H1 (cell line): Measurements from ENCODE around the gene TCF7L2. TPM values are rescaled to one million over a fixed set of nuclear protein-coding genes. Genes with fewer than 3 reads are reported as not detected.

Experiments
- CTCF ChIA-PET: fragments of 300-600 bp; sonication (Branson Sonifier 250); formaldehyde crosslinking; loops from one replicate; lab custom pipeline; 2021; ENCODE audit not compliant: partially characterized antibody; lab: Charles Lee
- POLR2A ChIA-PET: fragments of 300-600 bp; sonication (Branson Sonifier 250); formaldehyde crosslinking; loops from one replicate; lab custom pipeline; 2021; ENCODE audit warnings: inconsistent platforms; ENCODE audit not compliant: partially characterized antibody; lab: Charles Lee
- DNase-seq, 2 experiments: peaks; one replicate each; pipeline versions ENCODE4 v3.0.0 to v3.0.0-alpha.2; 2010 to 2022; ENCODE audit warnings: low spot score in 2 of 2, low read depth in 1 of 2, mixed read lengths in 1 of 2
- FAIRE-seq: peaks from 2 replicates; lab custom pipeline; 2011; peaks lifted over from hg19 to GRCh38; lab: Jason Lieb, UNC
- H2AFZ ChIP-seq: 2 replicates; pipeline ENCODE4 v1.8.1; 2012; ENCODE audit warnings: low read length, inconsistent platforms
- H2AK5ac ChIP-seq: 2 replicates; pipeline ENCODE4 v1.6.1; 2013; ENCODE audit warnings: low read depth, low read length
- H2BK120ac ChIP-seq: replicated peaks from 2 replicates; pipeline ENCODE3; 2013; ENCODE audit warnings: low read depth, low read length, inconsistent platforms
- H2BK12ac ChIP-seq: 2 replicates; pipeline ENCODE4 v1.6.1; 2013; ENCODE audit warnings: low read depth, low read length
- H2BK15ac ChIP-seq: 2 replicates; pipeline ENCODE4 v1.6.1; 2013; ENCODE audit warnings: low read length
- H2BK20ac ChIP-seq: 2 replicates; pipeline ENCODE4 v1.6.1; 2013; ENCODE audit warnings: low read length
- H2BK5ac ChIP-seq: 2 replicates; pipeline ENCODE4 v1.6.1; 2013; ENCODE audit warnings: low read depth, low read length
- H3K14ac ChIP-seq: 2 replicates; pipeline ENCODE4 v1.6.1; 2013; ENCODE audit warnings: inconsistent platforms; ENCODE audit not compliant: insufficient read length
- H3K18ac ChIP-seq: 2 replicates; pipeline ENCODE4 v1.6.1; 2013; ENCODE audit warnings: low read length; ENCODE audit errors: extremely low read depth
- H3K23ac ChIP-seq: 2 replicates; pipeline ENCODE4 v1.6.1; 2013; ENCODE audit warnings: inconsistent platforms; ENCODE audit not compliant: insufficient read length
- H3K23me2 ChIP-seq: 2 replicates; pipeline ENCODE4 v1.6.1; 2013; ENCODE audit warnings: low read depth, low read length
- H3K27ac ChIP-seq: 2 replicates; pipeline ENCODE4 v1.6.1; 2011; ENCODE audit warnings: low read depth, low read length, inconsistent platforms
- H3K27me3 ChIP-seq, 4 experiments: replicated peaks in 1 of 4; 1 replicate in 1 of 4; 2 replicates in 3 of 4; pipeline versions ENCODE4 v1.6.1 to v1.8.1; 2011 to 2013; ENCODE audit warnings: low read length in 3 of 4, mild to moderate bottlenecking in 3 of 4, inconsistent platforms in 2 of 4, mixed read lengths in 2 of 4, moderate library complexity in 1 of 4; ENCODE audit not compliant: control insufficient read depth in 3 of 4, insufficient read depth in 3 of 4; ENCODE audit errors: extremely low read depth in 1 of 4
- H3K36me3 ChIP-seq, 4 experiments: 2 replicates each; pipeline versions ENCODE4 v1.6.1 to v1.8.1; 2011 to 2013; ENCODE audit warnings: mild to moderate bottlenecking in 4 of 4, low read length in 3 of 4, moderate library complexity in 2 of 4, control low read depth in 1 of 4, inconsistent platforms in 1 of 4; ENCODE audit not compliant: insufficient read depth in 4 of 4, control insufficient read depth in 2 of 4
- H3K4ac ChIP-seq: replicated peaks from 2 replicates; pipeline ENCODE3; 2013; ENCODE audit warnings: low read length, low read depth, mixed read lengths, inconsistent platforms; ENCODE audit not compliant: insufficient read length
- H3K4me1 ChIP-seq, 4 experiments: replicated peaks in 1 of 4; 1 replicate in 1 of 4; 2 replicates in 3 of 4; pipeline versions ENCODE4 v1.6.1 to v1.8.1; 2011 to 2013; ENCODE audit warnings: low read length in 3 of 4, inconsistent platforms in 2 of 4, mixed read lengths in 1 of 4; ENCODE audit not compliant: insufficient read depth in 4 of 4, control insufficient read depth in 3 of 4
- H3K4me2 ChIP-seq, 2 experiments: 2 replicates each; pipeline versions ENCODE4 v1.6.1 to v1.8.1; 2011 to 2013; ENCODE audit warnings: low read depth in 2 of 2, low read length in 2 of 2, control low read depth in 1 of 2, inconsistent platforms in 1 of 2, mild to moderate bottlenecking in 1 of 2; ENCODE audit not compliant: insufficient read depth in 1 of 2
- H3K4me3 ChIP-seq, 4 experiments: fragments of 200-600, 300-600 bp in 1 of 4; sonication (generic), shearing (Covaris generic), sonication (Bioruptor Twin) in 1 of 4; 2 replicates each; pipeline versions ENCODE4 v1.5.1 to v1.8.1; 2011 to 2016; ENCODE audit warnings: low read length in 4 of 4, low read depth in 3 of 4, control low read depth in 2 of 4, inconsistent platforms in 2 of 4, mild to moderate bottlenecking in 2 of 4, mixed read lengths in 1 of 4, moderate library complexity in 1 of 4; ENCODE audit not compliant: insufficient read depth in 2 of 4; ENCODE audit errors: extremely low read depth in 1 of 4
- H3K56ac ChIP-seq: replicated peaks from 2 replicates; pipeline ENCODE3; 2013; ENCODE audit warnings: low read depth, mild to moderate bottlenecking, mixed read lengths, low read length, inconsistent platforms; ENCODE audit not compliant: insufficient read length
- H3K79me1 ChIP-seq: 2 replicates; pipeline ENCODE4 v1.6.1; 2013; ENCODE audit warnings: low read depth, low read length, control low read depth
- H3K79me2 ChIP-seq, 2 experiments: 2 replicates each; pipeline versions ENCODE4 v1.6.1 to v1.8.1; 2012 to 2013; ENCODE audit warnings: low read length in 2 of 2, mild to moderate bottlenecking in 2 of 2, inconsistent platforms in 1 of 2; ENCODE audit not compliant: insufficient read depth in 2 of 2, control insufficient read depth in 1 of 2
- H3K9ac ChIP-seq, 4 experiments: replicated peaks in 1 of 4; 1 replicate in 1 of 4; 2 replicates in 3 of 4; pipeline versions ENCODE4 v1.6.1 to v1.8.1; 2011 to 2013; ENCODE audit warnings: low read depth in 3 of 4, low read length in 3 of 4, control low read depth in 2 of 4, mild to moderate bottlenecking in 2 of 4, moderate library complexity in 2 of 4, inconsistent platforms in 1 of 4; ENCODE audit errors: extremely low read depth in 1 of 4
- H3K9me3 ChIP-seq, 2 experiments: 2 replicates each; pipeline versions ENCODE4 v1.6.1 to v1.8.1; 2012 to 2013; ENCODE audit warnings: mild to moderate bottlenecking in 2 of 2, moderate library complexity in 2 of 2, control low read depth in 1 of 2, inconsistent platforms in 1 of 2, low read depth in 1 of 2, low read length in 1 of 2, mixed read lengths in 1 of 2; ENCODE audit not compliant: insufficient read depth in 2 of 2
- H4K20me1 ChIP-seq, 2 experiments: replicated peaks in 1 of 2; 2 replicates each; pipeline versions ENCODE3 to v1.8.1; 2011 to 2013; ENCODE audit warnings: inconsistent platforms in 2 of 2, low read length in 2 of 2, mild to moderate bottlenecking in 1 of 2; ENCODE audit not compliant: insufficient read depth in 2 of 2, control insufficient read depth in 1 of 2
- H4K5ac ChIP-seq: 2 replicates; pipeline ENCODE4 v1.6.1; 2013; ENCODE audit warnings: low read length, low read depth, mixed read lengths, inconsistent platforms; ENCODE audit not compliant: insufficient read length
- H4K8ac ChIP-seq: 2 replicates; pipeline ENCODE4 v1.8.0; 2013; ENCODE audit warnings: mild to moderate bottlenecking, moderate library complexity, low read length, inconsistent platforms; ENCODE audit not compliant: insufficient read depth; ENCODE audit errors: extremely low read depth
- H4K91ac ChIP-seq: replicated peaks from 2 replicates; pipeline ENCODE3; 2013; ENCODE audit warnings: low read length, mixed read lengths, inconsistent platforms; ENCODE audit not compliant: insufficient read length
- BACH1 ChIP-seq: IDR thresholded peaks from 2 replicates; pipeline ENCODE4 v1.6.1; 2012; ENCODE audit warnings: low read length, improper control_type of control experiment
- BCL11A ChIP-seq, 2 experiments: IDR thresholded peaks; one replicate each; pipeline ENCODE4 v1.6.1; 2011; ENCODE audit warnings: low read depth in 2 of 2, low read length in 2 of 2, mild to moderate bottlenecking in 2 of 2
- CHD1 ChIP-seq: IDR thresholded peaks from 2 replicates; pipeline ENCODE4 v1.6.1; 2012; ENCODE audit warnings: low read depth, low read length, improper control_type of control experiment
- EGR1 ChIP-seq: IDR thresholded peaks from 2 replicates; pipeline ENCODE4 v1.6.1; 2011; ENCODE audit warnings: low read depth, low read length, borderline replicate concordance
- JUN ChIP-seq: IDR thresholded peaks from 2 replicates; pipeline ENCODE4 v1.6.1; 2011; ENCODE audit warnings: low read depth, mild to moderate bottlenecking, improper control_type of control experiment, low read length
- KDM4A ChIP-seq: IDR thresholded peaks from one replicate; pipeline ENCODE4 v1.7.1; 2012; ENCODE audit warnings: low read depth, mild to moderate bottlenecking, moderate library complexity, low read length, inconsistent platforms; ENCODE audit not compliant: severe bottlenecking
- KDM5A ChIP-seq: fragments of 200-600 bp; IDR thresholded peaks from 2 replicates; pipeline ENCODE4 v1.7.1; 2012; ENCODE audit warnings: mild to moderate bottlenecking, low read length, inconsistent platforms, mixed read lengths
- POLR2AphosphoS5 ChIP-seq: IDR thresholded peaks from 2 replicates; pipeline ENCODE4 v1.6.1; 2011; ENCODE audit warnings: low read depth, low read length
- SP1 ChIP-seq: IDR thresholded peaks from 2 replicates; pipeline ENCODE4 v1.6.1; 2011; ENCODE audit warnings: low read depth, low read length
- SRF ChIP-seq: IDR thresholded peaks from 2 replicates; pipeline ENCODE4 v1.6.1; 2011; ENCODE audit warnings: mild to moderate bottlenecking, low read depth, low read length, moderate library complexity
- TAF7 ChIP-seq: optimal IDR thresholded peaks from 2 replicates; pipeline ENCODE3; 2011; ENCODE audit warnings: low read depth, mild to moderate bottlenecking, inconsistent platforms, low read length, moderate library complexity, borderline replicate concordance
- WGBS, 2 experiments: shearing (Covaris generic) in 1 of 2; methylation state at CpG; one replicate each; pipeline versions ENCODE4 v1.1.6 to v1.1.7; 2013 to 2015; ENCODE audit warnings: low lambda C conversion rate in 2 of 2, mixed read lengths in 2 of 2, inconsistent platforms in 1 of 2, low coverage in 1 of 2, missing lambda C conversion rate in 1 of 2; ENCODE audit not compliant: insufficient replicate concordance in 2 of 2, insufficient coverage in 1 of 2, insufficient read length in 1 of 2; ENCODE audit errors: extremely low coverage in 1 of 2, missing lambda C conversion rate in 1 of 2; 5-methylcytosine and 5-hydroxymethylcytosine counted together
- polyA plus RNA-seq, 7 experiments: library from polyadenylated mRNA; depleted of rRNA in 3 of 7; stranded (reverse) in 5 of 7; unstranded in 2 of 7; fragments of >200 nt in 5 of 7; fragments of 200-250 nt in 2 of 7; gene quantifications; 1 replicate in 5 of 7; 2 replicates in 1 of 7; 4 replicates in 1 of 7; pipeline versions ENCODE4 v1.2.1 to v1.2.3, GENCODE V29; 2011 to 2013; ENCODE audit warnings: missing spikeins in 2 of 7, mixed read lengths in 2 of 7
- total RNA-seq: library from RNA; stranded (reverse); fragmentation: NEBNext Ultra II Directional; extraction: Animal tissue kit (Norgen Biotek cat#: 25700); gene quantifications from 2 replicates; pipeline ENCODE4 v1.2.1, GENCODE V29; 2021

Gene TCF7L2
- total and polyA plus RNA-seq, 2 of the 8 experiments (the other 6 are each of a cell fraction or from before 2014, with no cell fraction given): 33.9 to 67.3 TPM

DNA sequence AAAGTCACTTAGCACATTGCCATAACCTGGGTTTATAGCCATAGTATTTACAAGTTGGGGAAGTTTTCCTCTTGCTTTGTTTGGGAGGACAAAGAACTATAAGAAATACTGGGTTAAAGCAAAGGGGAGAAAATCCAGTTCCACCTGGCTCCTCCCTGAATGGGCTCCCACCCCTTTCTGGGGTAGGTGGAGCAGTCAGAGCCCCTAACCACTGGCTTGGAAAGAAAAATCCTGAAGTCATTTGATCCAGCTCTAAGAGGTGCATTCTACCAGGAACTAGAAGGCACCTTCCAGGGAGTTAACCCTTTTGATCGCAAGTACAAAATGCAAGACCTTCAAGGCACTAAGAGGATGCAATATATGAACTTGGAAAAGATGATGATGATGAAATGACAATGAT is 31.3 kb upstream of the TCF7L2 start:
- ChIA-PET POLR2A (interaction anchor here (1.2 kb wide), 1 partner anchor 9 kb away, joined by 4 read pairs; no protein-coding TSS in a partner anchor), CTCF (interaction anchor here (0.6 to 2.7 kb wide), 4 partner anchors 9 to 247 kb away, joined by 3 to 8 read pairs (median 5); no protein-coding TSS in a partner anchor)
- Histone ChIP-seq H3K4ac (no peak overlapping the region), H4K91ac (no peak overlapping the region), H3K79me1 (no peaks in the 10 kb centered on the region), H3K14ac (no peak overlapping the region), H2AK5ac (no peak overlapping the region), H3K23me2 (no peaks in the 10 kb centered on the region), H3K4me2 (no peak overlapping the region), H3K4me1 (peaks cover 2 to 11% (median 6%) of the 10 kb centered on the region in 4 experiments; a peak in 5 of 7 replicates), H3K9me3 (no peaks in the 10 kb centered on the region), H2BK12ac (no peak overlapping the region), H2BK120ac (no peak overlapping the region), H2AFZ (no peak overlapping the region), H3K9ac (no peak overlapping the region), H3K27me3 (peaks cover 10 to 30% (median 26%) of the 10 kb centered on the region in 4 experiments), H4K5ac (no peak overlapping the region), H4K20me1 (no peaks in the 10 kb centered on the region), H3K27ac (no peak overlapping the region), H2BK20ac (no peak overlapping the region), H4K8ac (no peak overlapping the region), H2BK5ac (no peak overlapping the region), H3K56ac (no peak overlapping the region), H3K4me3 (no peak overlapping the region), H2BK15ac (no peak overlapping the region), H3K18ac (no peak overlapping the region), H3K23ac (no peak overlapping the region), H3K79me2 (no peaks in the 10 kb centered on the region), H3K36me3 (no peaks in the 10 kb centered on the region)
- no peak for TF ChIP-seq KDM5A
- TF ChIP-seq TAF7: no peak
- TF ChIP-seq JUN: no peak
- TF ChIP-seq SP1: no peak
- TF ChIP-seq BACH1: no peak
- TF ChIP-seq EGR1: no peak
- no peak for TF ChIP-seq SRF
- TF ChIP-seq POLR2AphosphoS5: no peak
- no peak for TF ChIP-seq KDM4A
- TF ChIP-seq CHD1: no peak
- TF ChIP-seq BCL11A (IDR thresholded peaks at IDR 0.05; ENCODE audit: low read depth in 2 of 2, low read length in 2 of 2): no peak
- FAIRE-seq: no peak
- 95% methylated on average over 1 of the region's 1 CpG; no CpG with 5 or more reads in 1 of the 2 experiments for WGBS, 2 experiments
- no peak for DNase-seq
